Epithelial cell of esophagus (primary cell): ENCODE data around the gene GCG.
A peak's percentile ranks its signal among the peaks of the same experiment; 100 is the strongest.

ENCODE experiments used
- DNase-seq: peaks from one replicate; pipeline ENCODE4 v3.0.0; 2010; ENCODE audit warnings: low read depth
- H3K4me3 ChIP-seq: 2 replicates; pipeline ENCODE4 v1.5.1; 2011; ENCODE audit warnings: mild to moderate bottlenecking, low read length, control low read depth
- TF ChIP-seq, protein P1 (sequence below): IDR thresholded peaks from 2 replicates; pipeline ENCODE4 v1.5.1; 2011; ENCODE audit warnings: low read depth, mild to moderate bottlenecking, low read length, control low read depth, inconsistent platforms; ENCODE audit not compliant: insufficient read depth; ENCODE audit errors: missing control alignments

GCG gene

GRCh38 chr2:162106746-162107145, 45.3 kb downstream of the GCG start:
- no peak for DNase-seq
- H3K4me3 ChIP-seq, result no peak overlapping the region
- TF ChIP-seq, protein P1, sequence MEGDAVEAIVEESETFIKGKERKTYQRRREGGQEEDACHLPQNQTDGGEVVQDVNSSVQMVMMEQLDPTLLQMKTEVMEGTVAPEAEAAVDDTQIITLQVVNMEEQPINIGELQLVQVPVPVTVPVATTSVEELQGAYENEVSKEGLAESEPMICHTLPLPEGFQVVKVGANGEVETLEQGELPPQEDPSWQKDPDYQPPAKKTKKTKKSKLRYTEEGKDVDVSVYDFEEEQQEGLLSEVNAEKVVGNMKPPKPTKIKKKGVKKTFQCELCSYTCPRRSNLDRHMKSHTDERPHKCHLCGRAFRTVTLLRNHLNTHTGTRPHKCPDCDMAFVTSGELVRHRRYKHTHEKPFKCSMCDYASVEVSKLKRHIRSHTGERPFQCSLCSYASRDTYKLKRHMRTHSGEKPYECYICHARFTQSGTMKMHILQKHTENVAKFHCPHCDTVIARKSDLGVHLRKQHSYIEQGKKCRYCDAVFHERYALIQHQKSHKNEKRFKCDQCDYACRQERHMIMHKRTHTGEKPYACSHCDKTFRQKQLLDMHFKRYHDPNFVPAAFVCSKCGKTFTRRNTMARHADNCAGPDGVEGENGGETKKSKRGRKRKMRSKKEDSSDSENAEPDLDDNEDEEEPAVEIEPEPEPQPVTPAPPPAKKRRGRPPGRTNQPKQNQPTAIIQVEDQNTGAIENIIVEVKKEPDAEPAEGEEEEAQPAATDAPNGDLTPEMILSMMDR, result no peak

DNA sequence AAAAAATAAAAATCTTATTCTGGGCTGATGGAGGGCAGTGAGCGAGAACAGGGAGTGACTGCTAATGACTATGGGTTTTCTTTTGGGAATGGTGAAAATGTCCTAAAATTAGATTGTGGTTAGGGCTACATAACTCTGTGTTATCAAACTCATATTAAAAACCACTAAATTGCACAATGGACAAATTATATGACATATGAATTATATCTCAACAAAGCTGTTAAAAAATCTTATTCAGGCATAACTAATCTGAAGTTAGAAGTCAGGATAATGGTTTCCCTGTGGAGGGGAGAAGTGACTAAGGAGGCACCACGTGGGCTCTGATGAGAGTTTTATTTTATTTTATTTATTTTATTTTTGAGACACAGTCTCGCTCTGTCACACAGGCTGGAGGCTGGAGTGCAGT, 45.9 kb downstream of the GCG start:
- no peak for DNase-seq
- H3K4me3 ChIP-seq, result no peak overlapping the region
- TF ChIP-seq, protein P1, result no peak

DNA sequence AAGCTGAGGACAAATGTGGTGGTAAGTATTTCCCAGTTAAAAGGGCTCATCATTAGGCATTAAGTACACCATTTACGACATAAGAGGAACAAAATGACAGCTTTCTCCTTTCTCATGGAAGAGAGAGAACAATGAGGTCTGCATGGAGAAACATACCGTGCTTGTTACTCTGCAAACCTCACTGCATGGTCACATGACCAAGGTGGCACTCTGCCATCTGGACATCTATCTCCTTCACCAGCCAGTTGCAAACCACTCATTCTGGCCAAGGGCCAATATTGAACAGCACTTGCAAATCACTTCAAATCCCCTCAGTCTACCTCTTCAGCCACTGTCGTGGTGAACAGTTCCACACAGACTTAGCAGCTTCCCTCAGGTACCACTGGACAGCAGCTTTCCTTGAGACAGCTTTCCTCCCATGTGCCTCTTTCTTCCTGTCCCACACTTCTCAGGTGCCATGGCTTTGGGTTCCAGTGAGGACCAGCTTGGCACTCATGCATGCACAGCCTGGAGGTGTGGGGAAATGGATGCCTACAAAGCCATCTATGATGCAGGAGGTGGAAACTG, 48.5 kb downstream of the GCG start:
- TF ChIP-seq, protein P1, result no peak
- peak; percentile 19 for DNase-seq
- no peak overlapping the region for H3K4me3 ChIP-seq

GRCh38 chr2:162100579-162100978, 51.5 kb downstream of the GCG start:
- TF ChIP-seq, protein P1, result no peak
- DNase-seq, result no peak

DNA sequence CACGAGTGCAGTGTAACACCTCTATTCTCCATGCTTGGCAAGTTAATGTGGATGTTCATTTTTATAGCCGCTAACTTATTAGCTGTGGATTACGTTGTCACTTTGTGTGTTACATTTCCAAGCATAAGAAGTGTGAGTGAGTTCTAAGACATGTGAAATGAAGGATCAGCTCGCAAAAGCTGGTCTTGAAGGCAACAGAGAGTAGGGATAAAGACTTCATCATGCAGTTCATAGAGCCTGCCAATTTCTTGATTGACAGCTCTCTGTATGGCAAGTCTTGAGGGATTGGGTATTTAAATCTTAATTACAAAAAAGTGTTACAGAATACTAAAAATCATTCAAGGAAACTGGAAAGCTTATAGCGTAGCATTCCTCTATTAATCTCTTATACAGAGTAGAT, 52.2 kb downstream of the GCG start:
- DNase-seq, result no peak

More at GRCh38 chr2:162100579-162100978, 51.5 kb downstream of the GCG start:
- no peak overlapping the region for H3K4me3 ChIP-seq

More for the DNA sequence above, 52.2 kb downstream of the GCG start:
- H3K4me3 ChIP-seq, result no peak overlapping the region
- TF ChIP-seq, protein P1, result no peak
